Aorta (tissue), 5 donors: ENCODE measurements around the gene RXRB. TPM values are rescaled to one million over a fixed set of nuclear protein-coding genes. Genes with fewer than 3 reads are reported as not detected.

Source experiments
- ATAC-seq: fragments of 200-7000 bp; cut with Tn5 transposase; one replicate; pipeline ENCODE4 v1.9.1; 2022; ENCODE audit warnings: moderate library complexity; ENCODE audit not compliant: low FRiP score
- DNase-seq, 2 donors: peaks; one replicate each; pipeline ENCODE4 v3.0.0-alpha.2; 2020
- H3K27ac ChIP-seq, 2 donors: one replicate each; pipeline ENCODE4 v1.5.1; 2013; ENCODE audit warnings: low read length in 2 of 2, mild to moderate bottlenecking in 2 of 2, moderate library complexity in 2 of 2, control low read depth in 1 of 2, inconsistent platforms in 1 of 2, low read depth in 1 of 2
- H3K27me3 ChIP-seq, 2 donors: one replicate each; pipeline ENCODE4 v1.6.1; 2013; ENCODE audit warnings: control low read depth in 1 of 2, low read length in 1 of 2, mild to moderate bottlenecking in 1 of 2, moderate library complexity in 1 of 2; ENCODE audit not compliant: insufficient read depth in 2 of 2, control insufficient read depth in 1 of 2
- H3K36me3 ChIP-seq, 2 donors: one replicate each; pipeline ENCODE4 v1.6.1; 2013; ENCODE audit warnings: control low read depth in 1 of 2, low read length in 1 of 2, mild to moderate bottlenecking in 1 of 2; ENCODE audit not compliant: insufficient read depth in 2 of 2, control insufficient read depth in 1 of 2
- H3K4me1 ChIP-seq, 2 donors: one replicate each; pipeline ENCODE4 v1.6.1; 2013; ENCODE audit warnings: low read length in 2 of 2, control low read depth in 1 of 2, mild to moderate bottlenecking in 1 of 2, moderate library complexity in 1 of 2; ENCODE audit not compliant: insufficient read depth in 2 of 2, control insufficient read depth in 1 of 2
- H3K4me3 ChIP-seq, 2 donors: one replicate each; pipeline ENCODE4 v1.5.1; 2013; ENCODE audit warnings: low read length in 2 of 2, control low read depth in 1 of 2, mild to moderate bottlenecking in 1 of 2
- H3K9me3 ChIP-seq: one replicate; pipeline ENCODE4 v1.6.1; 2013; ENCODE audit warnings: mild to moderate bottlenecking, low read length; ENCODE audit not compliant: control insufficient read depth
- WGBS, 2 donors: extraction: QIAGEN DNeasy Blood & Tissue Kit; methylation state at CpG; one replicate each; pipeline ENCODE4 v1.1.7; 2013; 5-methylcytosine and 5-hydroxymethylcytosine counted together
- intact Hi-C, 2 donors: fragments of 100-400 bp; cut with DNase I; formaldehyde crosslinking; loops; one replicate each; pipeline versions ENCODE4 v1.14.2 to v1.15.0; 2022
- polyA plus RNA-seq, 2 donors: library from polyadenylated mRNA; stranded (reverse); fragments of 200-250 nt; gene quantifications; one replicate each; pipeline ENCODE4 v1.2.3, GENCODE V29; 2013
- total RNA-seq, 2 donors: library from RNA; stranded (reverse); fragmentation: NEBNext Ultra II Directional; extraction: Animal tissue kit (Norgen Biotek cat#: 25700); gene quantifications; one replicate each; pipeline ENCODE4 v1.2.1, GENCODE V29; 2021
- donor health status: healthy with polysubstance abuse.
- donor health status: Bipolar disorder and iron deficiency.
- donor health status: DM: no; HTN: no; CAD: no.
- donor health status: DM: no; HTN: no; CAD: no.
- donor health status: DM: yes; HTN: yes; CAD: no.

The RXRB gene
- total and polyA plus RNA-seq, 4 donors = 14.1 to 120 (median 53.5) TPM

DNA sequence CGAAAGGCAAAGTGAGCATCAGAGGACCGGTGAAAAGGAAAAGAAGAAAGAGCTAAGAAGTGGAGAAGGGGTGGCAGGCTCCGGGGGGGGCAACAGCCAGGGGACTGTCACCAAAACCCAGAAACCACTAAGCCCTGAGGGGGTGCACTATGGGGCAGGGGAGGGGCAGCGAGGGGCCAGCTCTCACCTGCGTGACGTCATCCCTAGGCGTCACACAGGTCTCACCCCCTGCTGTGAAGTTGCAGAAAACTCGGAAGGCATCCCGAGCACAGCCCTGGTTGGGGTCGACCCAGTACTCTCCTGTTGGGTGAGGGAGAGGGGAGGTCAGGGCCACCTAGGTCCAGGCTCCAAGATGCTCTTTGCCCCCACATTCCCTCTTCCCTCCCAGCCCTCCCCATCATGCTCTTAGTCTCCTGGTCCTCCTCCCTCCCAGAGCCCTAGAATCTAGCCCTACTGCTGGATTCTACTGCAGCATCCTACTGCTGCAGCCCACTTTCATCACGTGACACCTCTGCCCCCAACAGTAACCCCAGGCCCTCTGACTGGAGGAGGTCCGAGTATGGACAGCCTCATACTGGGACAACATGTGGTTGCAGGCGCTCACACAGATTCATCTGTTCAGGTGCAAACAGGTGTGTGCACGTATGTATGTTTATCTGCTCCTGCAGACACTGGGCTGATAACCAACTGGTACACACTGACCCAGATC, 35.6 kb downstream of the RXRB start:
- DNase-seq (no peak), ATAC-seq (no peak)
- Histone ChIP-seq H3K36me3 (no peaks in the 10 kb centered on the region), H3K27me3 (no peaks in the 10 kb centered on the region), H3K4me1 (no peaks in the 10 kb centered on the region), H3K27ac (no peak overlapping the region), H3K4me3 (no peak overlapping the region), H3K9me3 (no peaks in the 10 kb centered on the region)
- intact Hi-C loops = loop anchor here in 1 of 2 donors (5.0 kb wide), 1 partner anchor 32 kb away; no protein-coding TSS in a partner anchor
- WGBS, 2 donors = 72 to 73% methylated on average over 14 of the region's 14 CpGs

DNA sequence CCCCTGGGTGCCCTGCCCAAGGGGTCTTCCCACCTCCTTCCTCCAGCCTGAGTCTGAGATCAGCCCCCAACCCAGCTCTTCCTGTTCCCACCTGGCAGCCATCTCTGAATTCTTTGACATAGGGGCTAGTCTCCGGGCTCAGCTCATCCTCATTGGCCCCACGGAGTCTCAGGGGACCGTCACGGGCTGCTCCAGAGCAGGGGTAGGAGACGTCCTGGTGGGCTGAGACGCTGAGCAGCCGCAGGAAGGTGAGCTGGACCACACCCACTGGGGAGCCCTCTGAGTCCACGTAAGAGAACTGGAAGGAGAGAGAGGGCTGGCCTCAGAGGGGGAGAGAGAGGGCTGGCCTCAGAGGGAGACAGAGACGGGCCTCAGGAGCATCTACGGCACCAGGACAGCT, 36.3 kb downstream of the RXRB start:
- Histone ChIP-seq H3K27ac (no peak overlapping the region), H3K9me3 (no peaks in the 10 kb centered on the region), H3K4me3 (no peak overlapping the region), H3K4me1 (no peaks in the 10 kb centered on the region), H3K27me3 (no peaks in the 10 kb centered on the region), H3K36me3 (no peaks in the 10 kb centered on the region)
- 66 to 68% methylated on average over 10 of the region's 10 CpGs for WGBS, 2 donors
- DNase-seq = no peak
- intact Hi-C loops = loop anchor here in 1 of 2 donors (5.0 kb wide), 1 partner anchor 33 kb away; no protein-coding TSS in a partner anchor
- no peak for ATAC-seq

- Histone ChIP-seq H3K27ac (no peak overlapping the region), H3K4me3 (no peak overlapping the region), H3K27me3 (no peaks in the 10 kb centered on the region), H3K36me3 (no peaks in the 10 kb centered on the region), H3K9me3 (no peaks in the 10 kb centered on the region), H3K4me1 (no peaks in the 10 kb centered on the region)
- WGBS, 2 donors = 87 to 95% methylated on average over 10 of the region's 10 CpGs
- DNase-seq (no peak), ATAC-seq (no peak)
- intact Hi-C loops = loop anchor here in 1 of 2 donors (5.0 kb wide), 1 partner anchor 34 kb away; no protein-coding TSS in a partner anchor
Observed at GRCh38 chr6:33163540-33163939, 36.9 kb downstream of the RXRB start.

DNA sequence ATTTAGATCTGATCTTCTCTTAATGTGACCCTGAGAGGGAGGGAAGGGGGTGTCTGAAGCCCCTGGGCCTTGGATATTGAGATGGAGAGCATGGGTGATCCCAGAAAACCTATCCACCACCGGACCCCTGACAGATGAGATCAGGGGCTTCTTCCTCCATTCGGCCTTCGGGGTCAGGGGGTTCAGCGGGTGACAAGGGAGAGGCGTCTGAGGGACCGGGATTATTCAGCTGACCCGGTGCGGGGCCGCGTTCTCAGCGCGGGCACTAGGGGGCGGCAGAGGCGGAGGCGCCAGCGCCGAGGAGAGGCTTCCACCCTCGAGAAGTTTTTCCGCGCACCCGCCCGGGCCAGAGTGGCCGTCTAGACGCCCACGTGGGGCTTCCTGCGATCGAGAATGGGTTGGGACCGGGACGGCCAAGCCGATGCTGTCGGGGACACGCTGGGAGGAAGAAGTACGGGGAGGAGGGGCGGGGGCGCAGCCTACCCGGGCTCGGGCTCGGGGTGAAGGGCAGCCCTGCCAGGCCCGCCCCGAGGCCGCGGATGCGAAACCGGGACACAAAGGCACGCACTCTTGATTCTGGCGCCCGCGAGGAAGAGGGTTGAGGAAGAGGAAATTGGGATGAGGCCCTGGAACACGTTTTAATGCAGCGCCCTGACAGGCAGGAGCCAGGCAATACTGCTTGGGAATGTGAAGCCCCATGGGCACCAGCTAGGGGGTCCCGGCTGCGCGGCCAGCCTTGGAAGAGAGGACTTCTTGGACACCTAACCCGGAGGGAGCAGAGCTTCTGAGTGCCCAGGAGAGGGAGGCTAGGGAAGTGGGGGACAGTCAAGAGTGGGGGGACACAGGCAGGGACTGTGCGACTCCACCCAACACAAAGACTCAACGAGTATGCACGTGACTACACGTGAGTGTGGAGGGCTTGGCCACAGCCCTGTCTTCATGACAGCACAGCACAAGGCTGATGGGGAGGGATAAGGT, 38.8 kb downstream of the RXRB start:
- peak; percentile 94 for ATAC-seq
- H3K4me1 ChIP-seq = no peaks in the 10 kb centered on the region
- peak overlapping the region in 1 of 2 donors; percentile 19 for H3K27ac ChIP-seq
- H3K36me3 ChIP-seq = no peaks in the 10 kb centered on the region
- no peak overlapping the region for H3K4me3 ChIP-seq
- no peaks in the 10 kb centered on the region for H3K9me3 ChIP-seq
- DNase-seq = peak; percentile 90 to 96
- H3K27me3 ChIP-seq = no peaks in the 10 kb centered on the region
- WGBS, 2 donors = 4 to 7% methylated on average over 58 of the region's 58 CpGs
- intact Hi-C loops = loop anchor here (1.0 to 5.0 kb wide), 4 partner anchors 35 to 88 kb away; no protein-coding TSS in a partner anchor

GRCh38 chr6:33160728-33161344, 39.6 kb downstream of the RXRB start:
- DNase-seq = peak in 1 of 2 donors; percentile 76
- peak; percentile 60 for ATAC-seq
- intact Hi-C loops = loop anchor here (1.0 to 5.0 kb wide), 4 partner anchors 36 to 88 kb away; no protein-coding TSS in a partner anchor
- Histone ChIP-seq H3K9me3 (no peaks in the 10 kb centered on the region), H3K36me3 (no peaks in the 10 kb centered on the region), H3K4me1 (no peaks in the 10 kb centered on the region), H3K4me3 (no peak overlapping the region), H3K27me3 (no peaks in the 10 kb centered on the region), H3K27ac (peak overlapping the region in 1 of 2 donors; percentile 19)
- 6% methylated on average over 13 of the region's 13 CpGs for WGBS, 2 donors

GRCh38 chr6:33160096-33160495, 40.4 kb downstream of the RXRB start:
- ATAC-seq (no peak), DNase-seq (no peak)
- Histone ChIP-seq H3K4me1 (no peaks in the 10 kb centered on the region), H3K27ac (no peak overlapping the region), H3K9me3 (no peaks in the 10 kb centered on the region), H3K4me3 (no peak overlapping the region), H3K27me3 (no peaks in the 10 kb centered on the region), H3K36me3 (no peaks in the 10 kb centered on the region)
- intact Hi-C loops = loop anchor here (2.0 to 5.0 kb wide), 3 partner anchors 37 to 89 kb away; no protein-coding TSS in a partner anchor
- 88 to 91% methylated on average over 11 of the region's 11 CpGs for WGBS, 2 donors

- intact Hi-C loops = no loop called here
- ATAC-seq (no peak), DNase-seq (no peak)
- Histone ChIP-seq H3K4me1 (no peaks in the 10 kb centered on the region), H3K27ac (no peak overlapping the region), H3K27me3 (no peaks in the 10 kb centered on the region), H3K36me3 (no peaks in the 10 kb centered on the region), H3K4me3 (no peak overlapping the region), H3K9me3 (no peaks in the 10 kb centered on the region)
- 93 to 94% methylated on average over 2 of the region's 2 CpGs for WGBS, 2 donors
Observed at GRCh38 chr6:33156964-33157363, 43.5 kb downstream of the RXRB start.

DNA sequence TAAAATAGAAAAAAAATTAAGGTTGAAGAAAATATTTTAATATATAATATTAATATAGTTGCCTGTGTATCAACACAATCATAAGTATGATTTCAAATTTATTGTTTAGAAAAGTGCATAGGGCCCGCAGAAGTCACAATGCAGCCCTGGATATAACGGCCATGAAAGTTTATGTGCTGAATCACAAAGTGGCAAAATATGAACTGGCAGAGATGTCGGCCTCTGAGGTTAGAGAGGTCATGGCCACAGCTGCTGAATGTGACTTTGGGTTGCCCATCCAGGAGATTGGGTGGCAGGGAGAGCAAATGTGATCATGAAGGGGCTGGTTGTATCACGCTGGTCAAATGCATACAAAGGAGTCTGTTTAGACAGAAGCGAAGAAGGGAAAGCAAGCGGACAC, 43.9 kb downstream of the RXRB start:
- Histone ChIP-seq H3K27ac (no peak overlapping the region), H3K36me3 (no peaks in the 10 kb centered on the region), H3K9me3 (no peaks in the 10 kb centered on the region), H3K4me3 (no peak overlapping the region), H3K27me3 (no peaks in the 10 kb centered on the region), H3K4me1 (no peaks in the 10 kb centered on the region)
- no peak for ATAC-seq
- intact Hi-C loops = no loop called here
- no peak for DNase-seq
- 84 to 87% methylated on average over 6 of the region's 6 CpGs for WGBS, 2 donors
